OCI-LY7 (cell line): ENCODE data around the gene VAMP1. TPM values are rescaled to one million over a fixed set of nuclear protein-coding genes. Genes with fewer than 3 reads are reported as not detected.

ENCODE experiments used
- BruUV-seq: library from RNA; stranded (reverse); fragments of 400-500 nt; replicated peaks from 2 replicates; lab custom pipeline; 2021; lab: Mats Ljungman, UMichigan
- CTCF ChIA-PET: fragments of 300-600 bp; sonication (Branson Sonifier 250); formaldehyde crosslinking; loops from one replicate; lab custom pipeline; 2022; ENCODE audit warnings: antibody characterized with exemption; ENCODE audit not compliant: unreplicated experiment; lab: Charles Lee
- POLR2A ChIA-PET: fragments of 300-600 bp; sonication (Branson Sonifier 250); formaldehyde crosslinking; loops from one replicate; lab custom pipeline; 2022; ENCODE audit warnings: antibody characterized with exemption; lab: Charles Lee
- DNase-seq: peaks from one replicate; pipeline ENCODE4 v3.0.0-alpha.2; 2015; ENCODE audit warnings: low spot score
- H2AFZ ChIP-seq: fragments of 200-600 bp; sonication (generic), shearing (Covaris generic); 2 replicates; pipeline ENCODE4 v1.6.1; 2014; ENCODE audit warnings: mild to moderate bottlenecking, antibody characterized with exemption, low read length, moderate library complexity
- H3K27ac ChIP-seq: fragments of 200-600 bp; sonication (generic); 2 replicates; pipeline ENCODE4 v1.5.1; 2014; ENCODE audit warnings: mixed run types, low read depth, mild to moderate bottlenecking, moderate library complexity, low read length, inconsistent platforms; ENCODE audit not compliant: poor library complexity, severe bottlenecking
- H3K36me3 ChIP-seq: fragments of 200-600 bp; sonication (generic); 2 replicates; pipeline ENCODE4 v1.6.1; 2014; ENCODE audit warnings: mild to moderate bottlenecking, antibody characterized with exemption, low read length, moderate library complexity, mixed read lengths; ENCODE audit not compliant: insufficient read depth
- H3K4me1 ChIP-seq: fragments of 200-600 bp; sonication (generic); 2 replicates; pipeline ENCODE4 v1.5.1; 2014; ENCODE audit warnings: mild to moderate bottlenecking, low read length; ENCODE audit not compliant: insufficient read depth, poor library complexity, severe bottlenecking
- H3K4me2 ChIP-seq: fragments of 200-600 bp; sonication (generic); 2 replicates; pipeline ENCODE4 v1.6.1; 2014; ENCODE audit warnings: mild to moderate bottlenecking, low read length
- H3K4me3 ChIP-seq: fragments of 200-600 bp; sonication (generic); 2 replicates; pipeline ENCODE4 v1.5.1; 2014; ENCODE audit warnings: mild to moderate bottlenecking, low read depth, low read length; ENCODE audit not compliant: poor library complexity, severe bottlenecking
- H3K79me2 ChIP-seq: fragments of 200-600 bp; sonication (generic); 2 replicates; pipeline ENCODE4 v1.6.1; 2016; ENCODE audit warnings: low read depth, mild to moderate bottlenecking, low read length, moderate library complexity, mixed read lengths; ENCODE audit not compliant: insufficient read depth
- H3K9me2 ChIP-seq: fragments of 200-600 bp; sonication (generic); 2 replicates; pipeline ENCODE4 v1.6.1; 2016; ENCODE audit warnings: mild to moderate bottlenecking, low read length, mixed read lengths; ENCODE audit not compliant: insufficient read depth
- H3K9me3 ChIP-seq: fragments of 200-600 bp; sonication (generic); 2 replicates; pipeline ENCODE4 v1.6.1; 2014; ENCODE audit warnings: mild to moderate bottlenecking, mixed run types, low read length, mixed read lengths
- H4K20me1 ChIP-seq: fragments of 200-600 bp; sonication (generic); 2 replicates; pipeline ENCODE4 v1.6.1; 2014; ENCODE audit warnings: mild to moderate bottlenecking, antibody characterized with exemption, low read length, moderate library complexity, mixed read lengths; ENCODE audit not compliant: insufficient read depth
- EZH2phosphoT487 ChIP-seq: fragments of 200-600 bp; sonication (generic); IDR thresholded peaks from 2 replicates; pipeline ENCODE4 v1.6.1; 2018; ENCODE audit warnings: low read depth, borderline replicate concordance, mild to moderate bottlenecking, mixed run types, antibody characterized with exemption, low read length, moderate library complexity, mixed read lengths
- intact Hi-C: fragments of 100-400 bp; cut with micrococcal nuclease; formaldehyde crosslinking; loops from one replicate; pipeline ENCODE4 v1.10.0; 2022; ENCODE audit not compliant: unreplicated experiment
- total RNA-seq, 2 experiments: library from RNA; depleted of rRNA in 1 of 2; stranded (reverse); fragments of >200 nt in 1 of 2; shearing (Covaris generic) in 1 of 2; gene quantifications; 2 replicates each; pipeline ENCODE4 v1.2.3, GENCODE V29; 2014 to 2022
- TF ChIP-seq, protein P1 (sequence below): fragments of 200-600 bp; sonication (generic); conservative IDR thresholded peaks from 2 replicates; pipeline ENCODE4 v1.5.1; 2014; ENCODE audit warnings: mild to moderate bottlenecking, antibody characterized with exemption, low read length, moderate library complexity, mixed read lengths

The VAMP1 gene
- total RNA-seq, 2 experiments from 2014 or later, result 46.9 to 86.0 TPM

DNA sequence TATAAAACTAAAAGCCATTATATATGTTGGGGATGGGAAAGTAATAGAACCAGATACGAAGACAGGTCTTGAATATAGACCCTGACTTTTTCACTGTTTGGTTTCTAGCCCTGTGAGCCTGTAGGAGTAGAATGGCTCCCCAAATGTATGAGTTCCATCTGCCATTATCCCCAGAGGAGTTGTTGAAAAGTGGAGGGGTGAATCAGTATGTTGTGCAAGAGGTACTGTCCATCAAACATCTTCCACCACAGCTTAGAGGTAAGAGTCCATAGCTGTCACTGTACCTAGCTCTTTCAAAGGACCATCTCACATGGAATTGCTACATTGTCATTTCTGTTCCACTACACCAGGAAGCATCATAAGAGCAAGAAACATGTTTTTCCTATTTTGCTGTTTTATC is 24.5 kb upstream of the VAMP1 start:
- intact Hi-C loops, result loop anchor here (1.0 to 5.0 kb wide), 2 partner anchors 39 to 202 kb away; partner anchors contain the start of gene GAPDH
- ChIA-PET CTCF (interaction anchor here (0.6 to 0.9 kb wide), 2 partner anchors 43 to 54 kb away, joined by 3 read pairs; no protein-coding TSS in a partner anchor), POLR2A (interaction anchor here (0.6 to 3.4 kb wide), 13 partner anchors 8 to 229 kb away, joined by 3 to 14 read pairs (median 4); partner anchors contain the start of genes CD27, COPS7A, GAPDH and TAPBPL)
- TF ChIP-seq EZH2phosphoT487, result no peak
- TF ChIP-seq, protein P1, sequence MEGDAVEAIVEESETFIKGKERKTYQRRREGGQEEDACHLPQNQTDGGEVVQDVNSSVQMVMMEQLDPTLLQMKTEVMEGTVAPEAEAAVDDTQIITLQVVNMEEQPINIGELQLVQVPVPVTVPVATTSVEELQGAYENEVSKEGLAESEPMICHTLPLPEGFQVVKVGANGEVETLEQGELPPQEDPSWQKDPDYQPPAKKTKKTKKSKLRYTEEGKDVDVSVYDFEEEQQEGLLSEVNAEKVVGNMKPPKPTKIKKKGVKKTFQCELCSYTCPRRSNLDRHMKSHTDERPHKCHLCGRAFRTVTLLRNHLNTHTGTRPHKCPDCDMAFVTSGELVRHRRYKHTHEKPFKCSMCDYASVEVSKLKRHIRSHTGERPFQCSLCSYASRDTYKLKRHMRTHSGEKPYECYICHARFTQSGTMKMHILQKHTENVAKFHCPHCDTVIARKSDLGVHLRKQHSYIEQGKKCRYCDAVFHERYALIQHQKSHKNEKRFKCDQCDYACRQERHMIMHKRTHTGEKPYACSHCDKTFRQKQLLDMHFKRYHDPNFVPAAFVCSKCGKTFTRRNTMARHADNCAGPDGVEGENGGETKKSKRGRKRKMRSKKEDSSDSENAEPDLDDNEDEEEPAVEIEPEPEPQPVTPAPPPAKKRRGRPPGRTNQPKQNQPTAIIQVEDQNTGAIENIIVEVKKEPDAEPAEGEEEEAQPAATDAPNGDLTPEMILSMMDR, result no peak
- no peak overlapping the region for H2AFZ ChIP-seq
- no TSS peak for BruUV-seq
- peaks cover 37% of the 10 kb centered on the region for H3K4me1 ChIP-seq
- no peaks in the 10 kb centered on the region for H4K20me1 ChIP-seq
- H3K9me2 ChIP-seq, result no peaks in the 10 kb centered on the region
- H3K36me3 ChIP-seq, result peaks cover 75% of the 10 kb centered on the region
- peak; percentile 28 for DNase-seq
- H3K4me2 ChIP-seq, result peak overlapping the region; percentile 98
- H3K27ac ChIP-seq, result peak overlapping the region; percentile 96
- peak overlapping the region; percentile 91 for H3K4me3 ChIP-seq
- no peaks in the 10 kb centered on the region for H3K9me3 ChIP-seq
- peaks cover 63% of the 10 kb centered on the region for H3K79me2 ChIP-seq

GRCh38 chr12:6494258-6494743 is 23.8 kb upstream of the VAMP1 start:
- intact Hi-C loops, result loop anchor here (1.0 to 5.0 kb wide), 2 partner anchors 40 to 203 kb away; partner anchors contain the start of gene GAPDH
- Histone ChIP-seq H3K4me2 (peak overlapping the region; percentile 98), H3K4me1 (peaks cover 37% of the 10 kb centered on the region), H3K27ac (peak overlapping the region; percentile 96), H3K36me3 (peaks cover 69% of the 10 kb centered on the region), H2AFZ (peak overlapping the region; percentile 49; the same call in 1 of the 2 replicates), H3K79me2 (peaks cover 61% of the 10 kb centered on the region), H3K9me2 (no peaks in the 10 kb centered on the region), H4K20me1 (no peaks in the 10 kb centered on the region), H3K4me3 (peak overlapping the region; percentile 91), H3K9me3 (no peaks in the 10 kb centered on the region)
- ChIA-PET POLR2A (interaction anchor here (0.7 to 3.4 kb wide), 11 partner anchors 9 to 230 kb away, joined by 3 to 14 read pairs (median 4); partner anchors contain the start of genes CD27, COPS7A, GAPDH and TAPBPL), CTCF (interaction anchor here (0.6 to 0.9 kb wide), 2 partner anchors 43 to 55 kb away, joined by 3 read pairs; no protein-coding TSS in a partner anchor)
- DNase-seq, result no peak
- BruUV-seq, result TSS peak; percentile 80
- TF ChIP-seq, protein P1, result peak; percentile 69
- no peak for TF ChIP-seq EZH2phosphoT487
